Common myeloid progenitor, CD34-positive (primary cell): ENCODE measurements around the gene SF3A1.
A peak's percentile ranks its signal among the peaks of the same experiment; 100 is the strongest.

Source experiments
- CTCF ChIA-PET: fragments of 350-600 bp; sonication (Branson Sonifier 250); formaldehyde crosslinking; loops from one replicate; lab custom pipeline; 2021; ENCODE audit warnings: antibody characterized with exemption; lab: Charles Lee
- POLR2A ChIA-PET: fragments of 350-600 bp; sonication (Branson Sonifier 250); formaldehyde crosslinking; loops from one replicate; lab custom pipeline; 2021; ENCODE audit warnings: antibody characterized with exemption; lab: Charles Lee
- DNase-seq, 3 donors: peaks; one replicate each; pipeline versions ENCODE4 v3.0.0 to v3.0.0-alpha.2; 2013
- H3K27ac ChIP-seq, 2 experiments: 1 replicate in 1 of 2; 2 replicates in 1 of 2; pipeline ENCODE4 v1.7.0; 2013; ENCODE audit warnings: inconsistent platforms in 2 of 2, low read length in 2 of 2, mild to moderate bottlenecking in 2 of 2, low read depth in 1 of 2, moderate library complexity in 1 of 2; ENCODE audit not compliant: severe bottlenecking in 2 of 2, insufficient read depth in 1 of 2, poor library complexity in 1 of 2
- H3K27me3 ChIP-seq, 5 experiments: replicated peaks in 2 of 5; 1 replicate in 3 of 5; 2 replicates in 2 of 5; pipeline versions ENCODE4 v1.6.1 to v1.7.0; 2013; ENCODE audit warnings: low read length in 4 of 5, mild to moderate bottlenecking in 2 of 5, moderate library complexity in 2 of 5, inconsistent platforms in 1 of 5; ENCODE audit not compliant: insufficient read depth in 5 of 5, control insufficient read depth in 4 of 5
- H3K36me3 ChIP-seq, 4 experiments: 1 replicate in 2 of 4; 2 replicates in 2 of 4; pipeline versions ENCODE4 v1.6.1 to v1.7.0; 2013; ENCODE audit warnings: low read length in 3 of 4, control low read depth in 1 of 4, mild to moderate bottlenecking in 1 of 4; ENCODE audit not compliant: control insufficient read depth in 4 of 4, insufficient read depth in 4 of 4
- H3K4me1 ChIP-seq, 4 experiments: 1 replicate in 3 of 4; 2 replicates in 1 of 4; pipeline versions ENCODE4 v1.6.1 to v1.7.1; 2013; ENCODE audit warnings: low read length in 3 of 4, mild to moderate bottlenecking in 3 of 4, control low read depth in 1 of 4, inconsistent platforms in 1 of 4, moderate library complexity in 1 of 4; ENCODE audit not compliant: control insufficient read depth in 4 of 4, insufficient read depth in 4 of 4; ENCODE audit errors: control extremely low read depth in 1 of 4
- H3K4me3 ChIP-seq, 7 experiments: 1 replicate in 4 of 7; 2 replicates in 3 of 7; pipeline versions ENCODE4 v1.5.1 to v1.7.0; 2013; ENCODE audit warnings: mild to moderate bottlenecking in 7 of 7, low read length in 6 of 7, moderate library complexity in 6 of 7, inconsistent platforms in 2 of 7, low read depth in 2 of 7, control low read depth in 1 of 7; ENCODE audit not compliant: insufficient read depth in 4 of 7, control insufficient read depth in 1 of 7; ENCODE audit errors: extremely low read depth in 1 of 7
- H3K9me3 ChIP-seq, 5 experiments: 1 replicate in 4 of 5; 2 replicates in 1 of 5; pipeline versions ENCODE4 v1.6.1 to v1.7.1; 2013; ENCODE audit warnings: low read length in 4 of 5, mild to moderate bottlenecking in 2 of 5, inconsistent platforms in 1 of 5, low read depth in 1 of 5, moderate library complexity in 1 of 5; ENCODE audit not compliant: control insufficient read depth in 4 of 5, insufficient read depth in 2 of 5; ENCODE audit errors: control extremely low read depth in 1 of 5
- WGBS: methylation state at CpG from one replicate; pipeline ENCODE4 v1.1.5; 2013; ENCODE audit not compliant: insufficient coverage; 5-methylcytosine and 5-hydroxymethylcytosine counted together

SF3A1 gene

DNA sequence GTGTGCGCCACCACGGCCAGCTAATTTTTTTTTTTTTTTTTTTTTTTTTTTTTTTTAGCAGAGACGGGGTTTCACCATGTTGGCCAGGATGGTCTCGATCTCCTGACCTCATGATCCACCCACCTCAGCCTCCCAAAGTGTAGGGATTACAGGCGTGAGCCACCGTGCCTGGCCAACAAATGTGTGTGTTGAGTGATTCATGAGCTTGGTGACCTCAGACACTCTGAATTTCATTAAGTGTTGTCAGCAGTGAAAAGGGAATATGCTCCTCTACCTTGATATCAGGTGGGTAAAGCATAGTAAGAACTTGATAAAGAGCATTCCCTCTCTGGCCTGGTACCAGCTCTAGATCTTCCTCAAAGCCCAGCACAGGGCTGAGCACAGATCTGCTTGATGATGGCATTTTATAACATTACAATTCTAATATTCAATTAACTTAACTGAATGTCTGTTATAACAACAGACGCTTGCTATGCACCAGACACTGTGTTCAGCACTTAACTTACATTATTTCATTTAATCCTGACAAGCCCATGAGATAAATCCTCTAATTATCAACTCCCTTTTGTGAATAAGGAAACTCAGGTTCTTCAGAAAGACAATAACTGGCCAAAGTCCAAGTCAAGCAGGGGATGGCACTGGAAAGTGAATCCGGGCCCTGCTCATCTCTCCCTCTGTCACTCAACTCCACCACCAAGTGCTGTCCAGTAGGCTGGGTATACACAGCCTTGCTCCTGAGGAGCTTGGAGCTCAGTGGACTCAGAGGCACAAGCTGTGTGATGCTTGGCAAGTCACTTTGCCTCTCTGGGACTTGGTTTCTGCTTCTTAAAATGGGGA is 42.9 kb downstream of the SF3A1 start:
- WGBS, result 95% methylated on average over 2 of the region's 8 CpGs
- H3K4me3 ChIP-seq, result no peak overlapping the region
- DNase-seq, result no peak

DNA sequence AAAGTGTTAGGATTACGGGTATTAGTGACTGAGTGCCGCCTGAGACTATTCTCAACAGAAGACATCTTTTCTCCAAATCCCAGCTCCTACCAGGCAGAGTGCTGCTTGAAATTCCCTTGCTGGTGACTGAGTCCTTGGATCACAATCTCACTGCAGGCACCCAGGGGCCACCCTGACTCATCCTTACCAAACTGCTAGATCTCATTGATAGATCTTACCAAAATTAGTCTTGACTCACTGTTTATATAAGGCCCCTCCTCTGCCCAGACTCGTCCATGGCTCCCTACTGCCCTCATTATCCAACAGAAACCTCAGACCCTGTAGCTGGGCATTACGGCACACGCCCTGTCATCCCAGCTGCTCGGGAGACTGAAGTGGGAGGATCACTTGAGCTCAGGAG is 44.6 kb downstream of the SF3A1 start:
- CTCF ChIA-PET, result interaction anchor here (1.1 to 5.4 kb wide), 4 partner anchors 10 to 74 kb away, joined by 3 to 31 read pairs (median 8); partner anchors contain the start of gene CASTOR1
- no peak overlapping the region for H3K27ac ChIP-seq

More for the DNA sequence above, 42.9 kb downstream of the SF3A1 start:
- H3K9me3 ChIP-seq, result no peaks in the 10 kb centered on the region
- H3K36me3 ChIP-seq, result peaks cover 0 to 2% (median under 1%) of the 10 kb centered on the region in 4 experiments
- no peaks in the 10 kb centered on the region for H3K27me3 ChIP-seq
- H3K4me1 ChIP-seq, result peaks cover 29 to 76% (median 69%) of the 10 kb centered on the region in 4 experiments
- POLR2A ChIA-PET, result interaction anchor here (0.7 to 0.8 kb wide), 2 partner anchors 43 to 110 kb away, joined by 3 to 4 read pairs; partner anchors contain the start of gene SF3A1
- CTCF ChIA-PET, result interaction anchor here (0.8 to 5.4 kb wide), 6 partner anchors 9 to 131 kb away, joined by 3 to 31 read pairs (median 4); partner anchors contain the start of gene CASTOR1
- H3K27ac ChIP-seq, result no peak overlapping the region

DNA sequence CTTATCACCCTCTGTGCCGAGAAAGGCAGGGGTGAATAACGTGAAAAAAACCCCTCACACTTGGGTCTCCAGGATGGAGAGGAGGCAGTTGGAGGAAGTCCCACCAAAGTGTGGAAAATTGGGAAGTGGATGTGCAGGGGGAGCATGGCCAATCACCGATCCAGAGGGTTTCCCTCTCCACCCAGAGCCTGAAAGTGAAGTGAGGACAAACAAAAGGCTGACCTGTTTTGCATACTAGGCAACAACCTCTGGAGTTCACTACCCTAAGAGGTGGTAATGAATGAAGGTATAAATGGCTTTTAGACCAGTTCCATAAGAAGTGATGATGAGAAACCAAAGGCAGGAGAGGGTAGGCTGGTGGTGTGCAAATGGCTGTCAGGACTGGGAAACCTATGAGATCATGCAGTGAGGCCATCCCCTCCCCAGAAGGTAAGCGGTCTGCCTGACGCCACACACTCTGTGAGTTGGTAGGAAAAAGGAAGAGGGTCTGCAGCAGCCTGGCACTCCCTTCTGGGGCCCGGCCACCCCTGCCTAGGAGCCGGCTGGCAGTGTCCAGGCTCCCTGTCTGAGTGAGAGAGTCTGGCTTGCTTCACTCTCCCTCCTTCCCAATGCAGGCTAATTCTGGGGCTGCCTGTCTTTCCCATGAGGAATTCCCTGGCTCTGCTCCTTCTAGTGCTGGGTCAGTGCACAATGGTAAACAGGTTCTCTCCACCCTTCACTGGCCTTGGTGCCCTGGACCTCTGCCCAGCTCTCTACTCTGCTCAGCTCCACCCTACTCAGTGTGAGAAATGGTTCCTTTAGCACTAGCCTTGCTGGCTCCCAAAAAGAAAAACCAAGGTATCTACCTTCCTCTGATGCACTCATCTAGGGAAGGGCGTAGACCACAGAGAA is 45.6 kb downstream of the SF3A1 start:
- Histone ChIP-seq H3K27me3 (no peaks in the 10 kb centered on the region), H3K4me3 (no peak overlapping the region), H3K36me3 (no peaks in the 10 kb centered on the region), H3K27ac (peak overlapping the region in 1 of 2 experiments; percentile 32), H3K9me3 (no peaks in the 10 kb centered on the region), H3K4me1 (peaks cover 47 to 95% (median 86%) of the 10 kb centered on the region in 4 experiments)
- CTCF ChIA-PET, result interaction anchor here (1.0 to 5.4 kb wide), 7 partner anchors 8 to 75 kb away, joined by 3 to 31 read pairs (median 4); partner anchors contain the start of gene CASTOR1
- 91% methylated on average over 6 of the region's 8 CpGs for WGBS
- POLR2A ChIA-PET, result no interaction called here
- DNase-seq, result no peak

More for the DNA sequence above, 44.6 kb downstream of the SF3A1 start:
- no peaks in the 10 kb centered on the region for H3K36me3 ChIP-seq
- POLR2A ChIA-PET, result no interaction called here
- H3K9me3 ChIP-seq, result no peaks in the 10 kb centered on the region
- WGBS, result 100% methylated on average over 3 of the region's 6 CpGs
- no peak overlapping the region for H3K4me3 ChIP-seq
- peaks cover 39 to 92% (median 83%) of the 10 kb centered on the region in 4 experiments for H3K4me1 ChIP-seq
- no peak for DNase-seq
- no peaks in the 10 kb centered on the region for H3K27me3 ChIP-seq

DNA sequence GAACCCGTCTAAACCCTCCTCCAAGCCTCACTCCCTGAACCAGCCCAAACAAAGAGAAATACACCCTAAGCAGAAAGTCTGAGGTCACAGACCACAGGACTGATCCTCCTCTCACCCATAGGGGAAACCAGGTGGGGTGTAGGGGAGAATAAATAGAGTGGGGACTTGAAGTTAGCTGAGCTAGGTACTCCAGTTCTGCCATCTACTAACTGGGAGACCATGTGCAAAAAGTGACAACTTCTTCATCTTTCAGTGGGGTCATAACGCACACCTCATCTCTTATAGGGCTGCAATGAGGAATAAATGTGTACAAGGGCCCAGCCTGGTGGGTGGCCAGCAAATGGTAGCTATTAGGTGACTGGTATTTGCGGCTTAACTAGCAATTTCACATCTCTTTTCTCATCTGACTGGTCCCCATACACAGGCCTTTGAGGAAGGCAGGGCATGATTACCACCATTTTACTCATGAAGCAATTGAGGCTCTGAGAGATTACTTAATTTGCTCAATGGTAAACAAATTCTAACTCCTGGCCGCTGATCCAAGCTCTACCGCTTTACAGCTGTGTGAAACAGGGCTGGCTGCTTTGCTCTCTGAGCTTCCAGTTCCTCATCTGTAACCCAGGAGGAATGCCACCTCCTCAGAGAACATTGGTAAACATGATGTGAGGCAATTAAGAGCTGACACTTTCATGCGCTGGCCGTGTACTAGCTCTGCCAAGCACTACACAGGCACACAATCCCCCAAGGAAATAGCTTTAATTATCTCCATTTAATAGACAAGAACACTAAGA is 46.5 kb downstream of the SF3A1 start:
- 65% methylated on average over 5 of the region's 7 CpGs for WGBS
- no peaks in the 10 kb centered on the region for H3K9me3 ChIP-seq
- no peak overlapping the region for H3K27ac ChIP-seq
- peak in 1 of 3 donors; percentile 33 for DNase-seq
- H3K4me3 ChIP-seq, result peak overlapping the region in 1 of 7 experiments; percentile 26
- H3K27me3 ChIP-seq, result no peaks in the 10 kb centered on the region
- no peaks in the 10 kb centered on the region for H3K36me3 ChIP-seq
- H3K4me1 ChIP-seq, result peaks cover 52 to 95% (median 86%) of the 10 kb centered on the region in 4 experiments
- ChIA-PET CTCF (interaction anchor here (1.0 to 5.4 kb wide), 7 partner anchors 9 to 23 kb away, joined by 3 to 31 read pairs (median 3); partner anchors contain the start of gene CASTOR1), POLR2A (no interaction called here)

DNA sequence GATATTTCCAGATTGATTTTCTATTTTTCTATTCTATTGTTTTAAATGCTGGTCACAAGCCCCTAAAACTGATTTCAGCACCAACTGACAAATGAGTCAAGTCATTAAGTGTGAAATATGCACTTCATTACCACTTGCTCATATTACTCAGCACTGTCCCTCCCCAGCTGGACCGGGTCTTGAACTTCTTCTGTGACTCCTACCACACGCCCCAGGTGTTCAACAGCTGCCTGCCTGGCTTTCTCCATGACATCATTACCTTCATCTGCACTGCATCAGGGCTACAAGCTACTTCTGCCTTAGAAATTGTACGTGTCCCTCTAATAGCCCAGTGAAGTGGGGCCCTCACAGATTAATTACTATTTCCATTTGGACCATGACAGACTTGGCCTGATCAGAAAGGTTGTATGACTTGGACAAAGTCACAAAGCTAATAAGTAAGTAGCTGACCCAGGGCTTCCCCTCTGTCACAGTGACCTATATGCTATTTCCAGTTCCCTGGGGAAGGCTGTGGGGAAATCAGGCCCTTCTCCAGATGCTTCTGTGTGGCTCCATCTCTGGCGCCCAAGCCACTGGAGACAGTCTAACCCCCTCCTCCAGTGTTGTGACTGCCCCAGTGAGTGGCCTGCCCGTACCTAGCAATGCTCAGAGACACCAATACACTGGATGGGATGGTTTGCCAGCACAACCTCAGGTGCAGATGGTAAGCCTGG is 48.0 kb downstream of the SF3A1 start:
- Histone ChIP-seq H3K36me3 (no peaks in the 10 kb centered on the region), H3K27me3 (no peaks in the 10 kb centered on the region), H3K27ac (no peak overlapping the region), H3K9me3 (no peaks in the 10 kb centered on the region), H3K4me1 (peaks cover 56 to 95% (median 87%) of the 10 kb centered on the region in 4 experiments), H3K4me3 (no peak overlapping the region)
- POLR2A ChIA-PET, result no interaction called here
- peak in 2 of 3 donors; percentile 58 to 71 for DNase-seq
- CTCF ChIA-PET, result interaction anchor here (0.9 to 3.6 kb wide), 4 partner anchors 20 to 53 kb away, joined by 3 to 16 read pairs (median 3); partner anchors contain the start of gene CASTOR1
- WGBS, result 88% methylated on average over 4 of the region's 5 CpGs

DNA sequence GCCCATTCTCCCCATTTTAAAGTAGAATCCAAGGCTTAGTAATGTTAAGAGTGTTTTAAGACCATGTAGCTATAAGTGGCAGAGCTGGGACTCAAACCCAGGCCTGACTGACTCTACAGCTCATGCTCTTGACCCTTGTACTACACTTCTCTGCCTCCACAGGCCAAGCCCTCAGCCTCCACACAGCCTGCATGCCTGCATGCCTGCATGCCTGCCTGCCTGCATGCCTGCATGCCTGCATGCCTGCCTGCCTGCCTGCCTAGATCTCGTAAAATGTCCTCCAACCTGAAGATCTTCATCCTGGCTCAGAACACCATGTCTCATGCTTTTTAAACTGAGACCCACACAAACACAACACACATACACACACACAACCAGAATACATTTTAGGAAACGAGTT is 48.6 kb downstream of the SF3A1 start:
- WGBS, result no CpG with 5 or more reads among the region's 2 CpGs
- H3K4me3 ChIP-seq, result no peak overlapping the region
- ChIA-PET CTCF (interaction anchor here (0.9 to 3.6 kb wide), 3 partner anchors 20 to 52 kb away, joined by 3 to 16 read pairs (median 3); partner anchors contain the start of gene CASTOR1), POLR2A (no interaction called here)
- H3K27me3 ChIP-seq, result no peaks in the 10 kb centered on the region
- H3K36me3 ChIP-seq, result no peaks in the 10 kb centered on the region
- no peak overlapping the region for H3K27ac ChIP-seq
- no peak for DNase-seq
- H3K9me3 ChIP-seq, result no peaks in the 10 kb centered on the region
- H3K4me1 ChIP-seq, result peaks cover 56 to 97% (median 90%) of the 10 kb centered on the region in 4 experiments
